CD14-positive monocyte (primary cell): ENCODE data around the gene DNAJA3. TPM values are rescaled to one million over a fixed set of nuclear protein-coding genes. Genes with fewer than 3 reads are reported as not detected.

Experiments
- DNase-seq, 3 donors: peaks; one replicate each; pipeline ENCODE4 v3.0.0-alpha.2; 2011 to 2022
- H2AFZ ChIP-seq: 2 replicates; pipeline ENCODE4 v1.6.0; 2012; ENCODE audit warnings: mild to moderate bottlenecking, low read depth, low read length, inconsistent platforms; ENCODE audit not compliant: insufficient read depth, poor library complexity, severe bottlenecking
- H3K27ac ChIP-seq, 2 donors: 1 replicate in 1 of 2; 2 replicates in 1 of 2; pipeline ENCODE4 v1.5.1; 2012 to 2013; ENCODE audit warnings: low read length in 2 of 2, control low read depth in 1 of 2, inconsistent platforms in 1 of 2, low read depth in 1 of 2, mild to moderate bottlenecking in 1 of 2
- H3K27me3 ChIP-seq, 2 donors: one replicate each; pipeline versions ENCODE4 v1.6.0 to v1.6.1; 2011 to 2013; ENCODE audit warnings: low read length in 2 of 2; ENCODE audit not compliant: control insufficient read depth in 2 of 2, insufficient read depth in 2 of 2
- H3K36me3 ChIP-seq, 2 donors: replicated peaks in 1 of 2; 1 replicate in 1 of 2; 2 replicates in 1 of 2; pipeline versions ENCODE4 v1.5.1 to v1.6.1; 2012 to 2013; ENCODE audit warnings: low read length in 2 of 2, control low read depth in 1 of 2, inconsistent platforms in 1 of 2, mild to moderate bottlenecking in 1 of 2; ENCODE audit not compliant: insufficient read depth in 2 of 2, control insufficient read depth in 1 of 2
- H3K4me1 ChIP-seq, 2 donors: 1 replicate in 1 of 2; 2 replicates in 1 of 2; pipeline versions ENCODE4 v1.5.1 to v1.6.1; 2012 to 2013; ENCODE audit warnings: low read length in 2 of 2, control low read depth in 1 of 2, inconsistent platforms in 1 of 2, mild to moderate bottlenecking in 1 of 2, moderate library complexity in 1 of 2; ENCODE audit not compliant: insufficient read depth in 2 of 2, control insufficient read depth in 1 of 2
- H3K4me2 ChIP-seq: replicated peaks from 2 replicates; pipeline ENCODE3; 2012; ENCODE audit warnings: low read length, moderate library complexity, mild to moderate bottlenecking; ENCODE audit not compliant: poor library complexity, severe bottlenecking; ENCODE audit errors: extremely low read depth
- H3K4me3 ChIP-seq, 3 experiments: fragments of 200-600 bp in 1 of 3; sonication (generic) in 1 of 3; replicated peaks in 1 of 3; 1 replicate in 2 of 3; 2 replicates in 1 of 3; pipeline ENCODE4 v1.5.1; 2011 to 2013; ENCODE audit warnings: low read length in 3 of 3, mild to moderate bottlenecking in 3 of 3, control low read depth in 2 of 3, low read depth in 2 of 3, inconsistent platforms in 1 of 3, moderate library complexity in 1 of 3
- H3K79me2 ChIP-seq: 2 replicates; pipeline ENCODE4 v1.6.0; 2012; ENCODE audit warnings: mild to moderate bottlenecking, control low read depth, inconsistent platforms, low read length, moderate library complexity; ENCODE audit not compliant: insufficient read depth
- H3K9ac ChIP-seq: 2 replicates; pipeline ENCODE4 v1.6.0; 2017; ENCODE audit warnings: low read length, mild to moderate bottlenecking; ENCODE audit not compliant: insufficient read depth, poor library complexity, severe bottlenecking
- H3K9me3 ChIP-seq, 2 donors: replicated peaks in 1 of 2; 1 replicate in 1 of 2; 2 replicates in 1 of 2; pipeline versions ENCODE4 v1.5.1 to v1.6.1; 2012 to 2013; ENCODE audit warnings: low read length in 2 of 2, control low read depth in 1 of 2; ENCODE audit not compliant: control insufficient read depth in 1 of 2, insufficient read depth in 1 of 2
- H4K20me1 ChIP-seq: 2 replicates; pipeline ENCODE4 v1.6.0; 2012; ENCODE audit warnings: mild to moderate bottlenecking, low read length, control low read depth, moderate library complexity; ENCODE audit not compliant: insufficient read depth
- H3K27ac Mint-ChIP-seq, 7 donors: one replicate each; pipeline ENCODE4 v1.8.0; 2020; ENCODE audit warnings: mild to moderate bottlenecking in 7 of 7, mixed read lengths in 7 of 7, moderate library complexity in 6 of 7, inconsistent platforms in 2 of 7
- H3K27me3 Mint-ChIP-seq, 3 donors: one replicate each; pipeline ENCODE4 v1.8.0; 2021 to 2022; ENCODE audit warnings: low read depth in 3 of 3, mild to moderate bottlenecking in 3 of 3, mixed read lengths in 3 of 3, moderate library complexity in 3 of 3, inconsistent platforms in 1 of 3
- H3K36me3 Mint-ChIP-seq, 2 donors: one replicate each; pipeline ENCODE4 v1.8.0; 2020; ENCODE audit warnings: mixed read lengths in 2 of 2, inconsistent platforms in 1 of 2, mild to moderate bottlenecking in 1 of 2
- H3K4me1 Mint-ChIP-seq: one replicate; pipeline ENCODE4 v1.8.0; 2020; ENCODE audit warnings: mild to moderate bottlenecking, mixed read lengths
- H3K4me3 Mint-ChIP-seq, 2 donors: one replicate each; pipeline ENCODE4 v1.8.0; 2020; ENCODE audit warnings: mild to moderate bottlenecking in 2 of 2, mixed read lengths in 2 of 2, moderate library complexity in 1 of 2
- H3K9me3 Mint-ChIP-seq, 7 donors: one replicate each; pipeline ENCODE4 v1.8.0; 2020 to 2022; ENCODE audit warnings: mixed read lengths in 7 of 7, mild to moderate bottlenecking in 6 of 7, moderate library complexity in 6 of 7, inconsistent platforms in 2 of 7
- WGBS: methylation state at CpG from one replicate; pipeline ENCODE4 v1.1.5; 2013; ENCODE audit warnings: missing lambda C conversion rate; ENCODE audit not compliant: insufficient coverage; 5-methylcytosine and 5-hydroxymethylcytosine counted together
- intact Hi-C, 2 donors: fragments of 100-400 bp; cut with micrococcal nuclease; formaldehyde crosslinking; loops; one replicate each; pipeline versions ENCODE4 v1.15.0 to v1.15.1; 2023
- polyA plus RNA-seq, 3 donors: library from polyadenylated mRNA; depleted of rRNA in 1 of 3; unstranded in 2 of 3; stranded (reverse) in 1 of 3; fragments of 300-500 nt in 2 of 3; fragments of >200 nt in 1 of 3; fragmentation: Illumina TruSeq in 2 of 3; gene quantifications; 1 replicate in 2 of 3; 2 replicates in 1 of 3; pipeline ENCODE4 v1.2.3, GENCODE V29; 2012 to 2021
- TF ChIP-seq, protein P1 (sequence below): fragments of 200-600 bp; IDR thresholded peaks from one replicate; pipeline ENCODE4 v1.8.0; 2022; ENCODE audit warnings: antibody characterized with exemption, mild to moderate bottlenecking

The DNAJA3 gene
- polyA plus RNA-seq, 3 donors: 17.1 to 27.9 (median 19.5) TPM

DNA sequence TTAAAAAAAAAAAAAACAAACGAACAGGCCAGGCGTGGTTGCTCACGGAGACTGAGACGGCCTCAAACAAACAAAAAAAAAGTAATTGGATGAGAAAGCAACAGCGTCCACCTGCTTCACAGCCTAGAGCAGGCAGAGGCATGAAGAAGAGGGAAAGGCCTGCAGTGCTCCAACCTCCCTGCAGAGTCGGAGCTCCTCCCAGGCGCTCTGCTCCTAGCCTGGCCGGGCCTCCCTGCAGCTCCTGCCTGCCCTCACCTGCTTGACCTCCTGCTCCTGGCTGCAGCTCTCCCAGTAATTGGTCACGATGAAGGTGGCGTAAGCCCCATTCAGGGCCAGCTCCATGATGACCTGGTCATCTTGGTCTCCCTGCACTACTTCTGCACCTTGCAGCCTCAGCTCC lies 43.3 kb downstream of the DNAJA3 start:
- H3K9me3 ChIP-seq: no peaks in the 10 kb centered on the region
- H3K27ac Mint-ChIP-seq: no peak overlapping the region
- no peak overlapping the region for H3K9ac ChIP-seq
- H3K27me3 Mint-ChIP-seq: peaks cover 0 to 2% (median 1%) of the 10 kb centered on the region in 3 donors
- intact Hi-C loops: loop anchor here in 1 of 2 donors (5.0 kb wide), 1 partner anchor 42 kb away; the partner anchor contains the start of gene DNAJA3
- peaks cover 8% of the 10 kb centered on the region for H3K79me2 ChIP-seq
- H3K9me3 Mint-ChIP-seq: no peaks in the 10 kb centered on the region
- no peak for DNase-seq
- H3K36me3 Mint-ChIP-seq: peaks cover 43 to 67% of the 10 kb centered on the region in 2 donors
- H3K27me3 ChIP-seq: no peaks in the 10 kb centered on the region
- no peak overlapping the region for H3K27ac ChIP-seq
- H3K36me3 ChIP-seq: peaks cover 36 to 50% of the 10 kb centered on the region in 2 donors
- WGBS: 98% methylated on average over 9 of the region's 10 CpGs
- TF ChIP-seq, protein P1, sequence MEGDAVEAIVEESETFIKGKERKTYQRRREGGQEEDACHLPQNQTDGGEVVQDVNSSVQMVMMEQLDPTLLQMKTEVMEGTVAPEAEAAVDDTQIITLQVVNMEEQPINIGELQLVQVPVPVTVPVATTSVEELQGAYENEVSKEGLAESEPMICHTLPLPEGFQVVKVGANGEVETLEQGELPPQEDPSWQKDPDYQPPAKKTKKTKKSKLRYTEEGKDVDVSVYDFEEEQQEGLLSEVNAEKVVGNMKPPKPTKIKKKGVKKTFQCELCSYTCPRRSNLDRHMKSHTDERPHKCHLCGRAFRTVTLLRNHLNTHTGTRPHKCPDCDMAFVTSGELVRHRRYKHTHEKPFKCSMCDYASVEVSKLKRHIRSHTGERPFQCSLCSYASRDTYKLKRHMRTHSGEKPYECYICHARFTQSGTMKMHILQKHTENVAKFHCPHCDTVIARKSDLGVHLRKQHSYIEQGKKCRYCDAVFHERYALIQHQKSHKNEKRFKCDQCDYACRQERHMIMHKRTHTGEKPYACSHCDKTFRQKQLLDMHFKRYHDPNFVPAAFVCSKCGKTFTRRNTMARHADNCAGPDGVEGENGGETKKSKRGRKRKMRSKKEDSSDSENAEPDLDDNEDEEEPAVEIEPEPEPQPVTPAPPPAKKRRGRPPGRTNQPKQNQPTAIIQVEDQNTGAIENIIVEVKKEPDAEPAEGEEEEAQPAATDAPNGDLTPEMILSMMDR: no peak
- H3K4me3 ChIP-seq: no peak overlapping the region
- H2AFZ ChIP-seq: no peak overlapping the region
- H3K4me2 ChIP-seq: no peak overlapping the region
- no peaks in the 10 kb centered on the region for H4K20me1 ChIP-seq
- peaks cover 16% of the 10 kb centered on the region for H3K4me1 Mint-ChIP-seq
- H3K4me1 ChIP-seq: peaks cover 8 to 11% of the 10 kb centered on the region in 2 donors
- no peak overlapping the region for H3K4me3 Mint-ChIP-seq

DNA sequence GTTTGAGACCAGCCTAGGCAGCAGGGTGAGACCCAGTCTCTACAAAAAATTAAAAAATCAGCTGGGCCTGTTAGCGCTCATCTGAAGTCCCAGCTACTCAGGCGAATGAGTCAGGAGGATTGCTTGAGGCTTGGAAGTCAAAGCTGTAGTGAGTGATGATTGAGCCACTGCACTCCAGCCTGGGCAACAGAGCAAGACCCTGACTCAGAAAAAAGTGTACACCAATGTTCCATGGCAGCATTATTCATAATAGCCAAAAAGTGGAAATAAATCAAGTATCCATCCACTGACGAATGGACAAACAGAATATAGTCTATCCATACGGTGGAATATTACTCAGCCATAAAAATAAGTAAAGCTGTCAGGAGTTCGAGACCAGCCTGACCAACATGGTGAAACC lies 46.2 kb downstream of the DNAJA3 start:
- no peak overlapping the region for H3K4me3 Mint-ChIP-seq
- H3K4me2 ChIP-seq: no peak overlapping the region
- H2AFZ ChIP-seq: no peak overlapping the region
- H3K27ac Mint-ChIP-seq: peak overlapping the region in 1 of 7 donors; percentile 46
- TF ChIP-seq, protein P1: no peak
- no CpG with 5 or more reads among the region's 5 CpGs for WGBS
- H3K27me3 ChIP-seq: no peaks in the 10 kb centered on the region
- H3K79me2 ChIP-seq: peaks cover 20% of the 10 kb centered on the region
- intact Hi-C loops: loop anchor here in 1 of 2 donors (10.0 kb wide), 1 partner anchor 153 kb away; the partner anchor contains the start of gene MGRN1
- peaks cover 21 to 44% of the 10 kb centered on the region in 2 donors for H3K36me3 Mint-ChIP-seq
- no peak for DNase-seq
- H3K9ac ChIP-seq: no peak overlapping the region
- peaks cover 26% of the 10 kb centered on the region for H3K4me1 Mint-ChIP-seq
- H3K9me3 Mint-ChIP-seq: peaks cover 0 to 5% (median 0%) of the 10 kb centered on the region in 7 donors
- H3K4me3 ChIP-seq: no peak overlapping the region
- H3K27me3 Mint-ChIP-seq: peaks cover 0 to 2% (median 1%) of the 10 kb centered on the region in 3 donors
- no peaks in the 10 kb centered on the region for H4K20me1 ChIP-seq
- H3K4me1 ChIP-seq: peaks cover 28 to 35% of the 10 kb centered on the region in 2 donors
- H3K36me3 ChIP-seq: peaks cover 15 to 25% of the 10 kb centered on the region in 2 donors
- no peak overlapping the region for H3K27ac ChIP-seq
- no peaks in the 10 kb centered on the region for H3K9me3 ChIP-seq
